NT2/D1 (cell line): Measurements from ENCODE around the gene ZBTB46.

Experiments used
- SUZ12 ChIP-seq: IDR thresholded peaks from 2 replicates; pipeline ENCODE4 v1.6.1; 2011; ENCODE audit not compliant: insufficient read length, insufficient read depth; ENCODE audit errors: extremely low read depth
- ZNF274 ChIP-seq: IDR thresholded peaks from 2 replicates; pipeline ENCODE4 v1.6.1; 2011; ENCODE audit warnings: mild to moderate bottlenecking, low read depth, low read length

DNA sequence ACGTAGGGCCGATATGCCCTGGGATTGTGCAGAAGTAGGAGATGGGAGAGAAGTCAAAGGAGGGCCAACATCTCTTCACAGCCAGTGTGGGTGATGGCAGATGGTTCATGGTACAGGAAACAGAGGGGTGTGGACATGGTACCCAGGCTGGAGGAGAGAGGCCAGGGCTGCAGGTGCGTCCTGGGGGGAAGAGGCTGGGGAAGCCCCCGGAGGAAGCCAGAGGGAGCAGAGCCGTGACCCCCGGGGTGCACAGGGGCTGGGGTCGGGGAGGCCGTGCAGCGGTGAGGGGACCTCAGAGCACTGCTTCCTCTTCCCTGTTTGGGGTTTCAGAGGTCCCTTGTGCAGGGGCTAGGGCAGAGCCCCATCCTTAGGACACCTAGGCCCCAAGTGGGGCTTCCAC is 11.2 kb upstream of the ZBTB46 start:
- TF ChIP-seq ZNF274 (no peak), SUZ12 (no peak)
